NCI-H1694 (cell line): ENCODE measurements around the gene NAT10.
A peak's percentile ranks its signal among the peaks of the same experiment; 100 is the strongest.
"Not testable (repeated sequence)": the region's sequence is repeated elsewhere in the genome, so short reads cannot be mapped to it uniquely, and the experiment has no call there.

Experiments
- DNase-seq: peaks from one replicate; lab custom pipeline; 2025; lab: John Stamatoyannopoulos, UW

NAT10 gene

GRCh38 chr11:34167961-34168360 is 62.5 kb downstream of the NAT10 start:
- no peak for DNase-seq

GRCh38 chr11:34168642-34169420 is 63.4 kb downstream of the NAT10 start:
- no peak for DNase-seq

- no peak for DNase-seq
Observed at GRCh38 chr11:34169686-34170085, 64.3 kb downstream of the NAT10 start.

GRCh38 chr11:34173050-34173449 is 67.6 kb downstream of the NAT10 start:
- DNase-seq: no peak

- peak; percentile 48 for DNase-seq
Observed at GRCh38 chr11:34174412-34175041, 69.1 kb downstream of the NAT10 start.

- DNase-seq: no peak
Observed at GRCh38 chr11:34175284-34176019, 70.0 kb downstream of the NAT10 start.

GRCh38 chr11:34176751-34177209 is 71.4 kb downstream of the NAT10 start:
- DNase-seq: no peak

- DNase-seq: no peak
Observed at GRCh38 chr11:34178209-34178821, 72.9 kb downstream of the NAT10 start.

- DNase-seq: no peak
Observed at GRCh38 chr11:34179026-34179675, 73.7 kb downstream of the NAT10 start.

- no peak for DNase-seq
Observed at GRCh38 chr11:34180040-34180813, 74.8 kb downstream of the NAT10 start.

GRCh38 chr11:34180814-34181165 is 75.4 kb downstream of the NAT10 start:
- not testable (repeated sequence) for DNase-seq

GRCh38 chr11:34181251-34181650 is 75.8 kb downstream of the NAT10 start:
- DNase-seq: no peak

GRCh38 chr11:34181856-34182405 is 76.5 kb downstream of the NAT10 start:
- no peak for DNase-seq

- DNase-seq: no peak
Observed at GRCh38 chr11:34182425-34182824, 77.0 kb downstream of the NAT10 start.

GRCh38 chr11:34182921-34183685 is 77.7 kb downstream of the NAT10 start:
- DNase-seq: no peak

- no peak for DNase-seq
Observed at GRCh38 chr11:34183848-34184391, 78.5 kb downstream of the NAT10 start.

- no peak for DNase-seq
Observed at GRCh38 chr11:34184505-34185015, 79.1 kb downstream of the NAT10 start.

- peak; percentile 49 for DNase-seq
Observed at GRCh38 chr11:34185926-34186841, 80.8 kb downstream of the NAT10 start.
